ENCODE data around the gene IKBIP.
"Not testable (repeated sequence)": the region's sequence is repeated elsewhere in the genome, so short reads cannot be mapped to it uniquely, and the experiment has no call there.

Gene IKBIP

DNA sequence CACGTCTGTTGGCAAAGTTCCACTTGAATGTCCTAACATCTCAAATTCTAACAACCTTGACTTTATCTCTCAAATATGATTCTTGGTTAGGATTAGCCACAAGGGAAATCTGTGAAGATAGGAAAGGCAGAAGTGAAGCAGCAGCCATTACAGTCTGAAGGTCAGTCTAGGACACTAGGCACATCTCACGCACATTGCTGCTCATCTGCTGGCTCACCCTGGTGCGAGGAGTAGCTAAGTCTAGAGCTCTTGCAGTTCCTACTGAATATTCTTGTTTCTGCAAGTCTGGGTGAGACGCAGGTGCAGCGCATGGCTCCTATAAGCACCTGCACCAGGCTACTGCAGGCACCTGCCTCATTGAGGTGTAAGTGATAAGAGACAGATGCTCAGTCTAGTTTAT, 57.5 kb downstream of the IKBIP start:
- no peak for FAIRE-seq
- DNase-seq (ENCODE audit: insufficient read length), result no peak
- no peak for TF ChIP-seq POLR2A (IDR thresholded peaks at IDR 0.05; ENCODE audit: low read depth, low read length)
- TF ChIP-seq TAF1 (IDR thresholded peaks at IDR 0.05; ENCODE audit: borderline replicate concordance, low read depth, low read length), result no peak
- TF ChIP-seq POLR2AphosphoS5 (IDR thresholded peaks at IDR 0.05; ENCODE audit: low read depth, low read length), result no peak

GRCh38 chr12:98582093-98582492, 62.5 kb downstream of the IKBIP start:
- no peak for TF ChIP-seq POLR2A (IDR thresholded peaks at IDR 0.05; ENCODE audit: low read depth, low read length)
- TF ChIP-seq POLR2AphosphoS5 (IDR thresholded peaks at IDR 0.05; ENCODE audit: low read depth, low read length), result no peak
- TF ChIP-seq TAF1 (IDR thresholded peaks at IDR 0.05; ENCODE audit: borderline replicate concordance, low read depth, low read length), result no peak
- DNase-seq (ENCODE audit: insufficient read length) (no peak), FAIRE-seq (no peak)

DNA sequence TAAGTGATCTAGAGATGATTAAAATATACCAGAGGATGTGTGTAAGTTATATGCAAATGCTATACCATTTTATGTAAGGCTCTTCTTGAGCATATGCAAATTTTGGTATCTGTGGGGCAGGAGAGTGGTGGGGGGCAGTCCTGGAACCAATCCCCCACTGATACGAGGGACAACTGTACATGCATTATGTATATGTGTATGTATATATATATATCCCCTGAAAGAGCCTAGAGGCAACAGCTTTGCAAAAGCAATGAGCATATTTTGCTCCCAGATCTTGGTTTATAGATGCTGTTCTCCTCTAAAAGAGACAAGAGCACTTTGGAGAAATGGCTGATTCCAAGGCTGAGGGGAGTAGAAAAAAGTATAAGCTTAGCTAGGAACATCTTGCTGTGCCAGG, 63.5 kb downstream of the IKBIP start:
- FAIRE-seq, result no peak
- no peak for DNase-seq (ENCODE audit: insufficient read length)
- no peak for TF ChIP-seq POLR2AphosphoS5 (IDR thresholded peaks at IDR 0.05; ENCODE audit: low read depth, low read length)

DNA sequence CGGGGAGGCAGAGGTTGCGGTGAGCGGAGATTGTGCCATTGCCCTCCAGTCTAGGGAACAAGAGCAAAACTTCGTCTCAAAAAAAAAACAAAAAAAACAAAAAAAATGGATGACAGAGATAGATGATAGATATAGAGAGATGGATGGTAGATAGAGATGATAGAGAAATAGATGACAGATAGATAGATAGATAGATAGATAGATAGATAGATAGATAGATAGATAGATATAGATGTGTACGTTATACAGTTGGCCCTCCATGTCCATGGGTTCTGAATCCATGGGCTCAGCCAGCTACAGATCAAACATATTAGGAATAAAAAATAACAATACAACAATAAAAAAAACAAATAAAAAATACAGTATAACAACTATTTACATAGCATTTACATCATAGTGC, 63.9 kb downstream of the IKBIP start:
- FAIRE-seq, result no peak
- TF ChIP-seq POLR2A (IDR thresholded peaks at IDR 0.05; ENCODE audit: low read depth, low read length) (no peak), TAF1 (IDR thresholded peaks at IDR 0.05; ENCODE audit: borderline replicate concordance, low read depth, low read length) (no peak), POLR2AphosphoS5 (IDR thresholded peaks at IDR 0.05; ENCODE audit: low read depth, low read length) (no peak)

GRCh38 chr12:98579835-98580234, 64.8 kb downstream of the IKBIP start:
- TF ChIP-seq TAF1 (IDR thresholded peaks at IDR 0.05; ENCODE audit: borderline replicate concordance, low read depth, low read length) (no peak), POLR2AphosphoS5 (IDR thresholded peaks at IDR 0.05; ENCODE audit: low read depth, low read length) (no peak), POLR2A (IDR thresholded peaks at IDR 0.05; ENCODE audit: low read depth, low read length) (no peak)
- FAIRE-seq (no peak), DNase-seq (ENCODE audit: insufficient read length) (no peak)

More for the DNA sequence above, 63.9 kb downstream of the IKBIP start:
- DNase-seq (ENCODE audit: insufficient read length), result no peak

DNA sequence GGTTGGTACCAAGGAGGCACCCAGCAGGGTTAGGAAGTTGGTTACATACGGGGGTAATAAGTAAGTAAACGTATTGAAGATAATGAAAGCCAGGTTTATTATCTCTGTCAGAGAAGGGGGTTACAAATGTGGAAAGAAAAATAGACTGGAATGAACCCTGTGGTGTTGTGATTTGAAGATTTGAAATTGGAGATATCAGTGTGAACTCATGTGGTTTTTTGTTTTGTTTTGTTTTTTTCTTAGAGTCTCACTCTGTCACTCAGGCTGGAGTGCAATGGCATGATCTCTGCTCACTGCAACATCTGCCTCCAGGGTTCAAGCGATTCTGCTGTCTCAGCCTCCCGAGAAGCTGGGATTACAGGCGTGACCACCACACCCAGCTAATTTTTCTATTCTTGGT, 65.2 kb downstream of the IKBIP start:
- DNase-seq (ENCODE audit: insufficient read length) (no peak), FAIRE-seq (no peak)
- TF ChIP-seq POLR2AphosphoS5 (IDR thresholded peaks at IDR 0.05; ENCODE audit: low read depth, low read length), result no peak
- TF ChIP-seq POLR2A (IDR thresholded peaks at IDR 0.05; ENCODE audit: low read depth, low read length), result no peak
- no peak for TF ChIP-seq TAF1 (IDR thresholded peaks at IDR 0.05; ENCODE audit: borderline replicate concordance, low read depth, low read length)

DNA sequence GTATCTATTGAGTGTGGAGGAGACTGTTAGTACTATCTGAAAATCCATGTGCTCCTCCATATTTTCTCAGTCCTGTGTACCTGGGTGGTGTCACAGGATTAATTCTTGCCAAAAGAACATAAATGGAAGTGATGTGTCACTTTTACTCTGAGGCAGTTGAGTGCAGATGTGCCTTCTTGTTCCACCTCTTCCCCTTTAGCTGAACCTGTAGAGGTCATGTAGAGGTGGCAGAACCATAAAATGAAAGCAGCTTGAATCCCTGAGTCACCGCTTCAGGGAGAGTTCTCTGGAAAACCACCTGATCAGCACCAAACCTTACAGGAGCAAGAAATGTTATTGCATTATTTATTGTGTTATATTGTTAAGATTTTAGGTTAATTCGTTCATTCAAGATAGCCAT, 65.8 kb downstream of the IKBIP start:
- no peak for FAIRE-seq
- TF ChIP-seq POLR2A (IDR thresholded peaks at IDR 0.05; ENCODE audit: low read depth, low read length) (no peak), TAF1 (IDR thresholded peaks at IDR 0.05; ENCODE audit: borderline replicate concordance, low read depth, low read length) (no peak), POLR2AphosphoS5 (IDR thresholded peaks at IDR 0.05; ENCODE audit: low read depth, low read length) (no peak)
- no peak for DNase-seq (ENCODE audit: insufficient read length)

DNA sequence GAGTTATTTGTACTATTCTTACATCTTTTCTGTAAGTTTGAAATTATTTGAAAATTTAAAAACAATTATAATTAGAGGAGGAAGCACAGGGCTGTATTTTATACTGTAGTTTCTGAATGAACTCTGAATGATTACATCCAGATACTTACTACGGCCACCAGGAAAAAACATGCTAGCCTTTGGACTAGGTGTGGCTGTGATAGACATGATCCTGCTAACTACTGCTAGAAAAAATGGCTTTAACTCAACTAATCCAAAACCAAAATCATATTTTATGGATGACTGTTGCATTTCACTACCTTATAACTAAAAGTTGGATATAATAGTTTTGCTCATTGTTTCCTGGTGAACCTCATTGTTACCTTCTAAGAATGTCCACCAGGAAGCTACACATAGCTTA, 66.2 kb downstream of the IKBIP start:
- no peak for TF ChIP-seq TAF1 (IDR thresholded peaks at IDR 0.05; ENCODE audit: borderline replicate concordance, low read depth, low read length)
- no peak for TF ChIP-seq POLR2A (IDR thresholded peaks at IDR 0.05; ENCODE audit: low read depth, low read length)
- DNase-seq (ENCODE audit: insufficient read length) (no peak), FAIRE-seq (no peak)

- not testable (repeated sequence) for FAIRE-seq
Observed at GRCh38 chr12:98576795-98577194, 67.8 kb downstream of the IKBIP start.

DNA sequence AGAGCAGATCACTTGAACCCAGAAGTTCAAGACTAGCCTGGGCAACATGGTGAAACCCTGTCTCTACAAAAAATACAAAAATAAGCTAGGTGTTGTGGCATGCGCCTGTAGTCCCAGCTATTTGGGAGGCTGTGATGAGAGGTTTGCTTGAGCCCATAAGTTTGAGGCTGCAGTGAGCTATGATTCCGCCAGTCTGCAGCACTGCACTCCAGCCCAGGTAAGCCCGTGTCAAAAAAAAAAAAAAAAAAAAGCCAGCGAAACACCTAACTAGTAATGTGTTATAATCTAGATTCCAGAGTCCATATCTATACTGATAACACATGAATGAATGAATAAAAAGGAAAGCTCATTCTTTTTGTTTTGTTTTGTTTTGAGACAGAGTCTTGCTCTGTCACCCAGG, 69.6 kb downstream of the IKBIP start:
- no peak for DNase-seq (ENCODE audit: insufficient read length)
- no peak for FAIRE-seq
- TF ChIP-seq POLR2AphosphoS5 (IDR thresholded peaks at IDR 0.05; ENCODE audit: low read depth, low read length), result no peak
- no peak for TF ChIP-seq TAF1 (IDR thresholded peaks at IDR 0.05; ENCODE audit: borderline replicate concordance, low read depth, low read length)
- TF ChIP-seq POLR2A (IDR thresholded peaks at IDR 0.05; ENCODE audit: low read depth, low read length), result no peak

More at GRCh38 chr12:98576795-98577194, 67.8 kb downstream of the IKBIP start:
- not testable (repeated sequence) for DNase-seq (ENCODE audit: insufficient read length)
